Embryonic facial prominence (tissue), 1 donor: ENCODE measurements around the gene SMAD4.
"Not testable (repeated sequence)": the region's sequence is repeated elsewhere in the genome, so short reads cannot be mapped to it uniquely, and the experiment has no call there.

Experiments used
- DNase-seq: peaks from one replicate; pipeline ENCODE4 v3.0.0-alpha.2; 2016; ENCODE audit errors: extremely low spot score

Gene SMAD4

DNA sequence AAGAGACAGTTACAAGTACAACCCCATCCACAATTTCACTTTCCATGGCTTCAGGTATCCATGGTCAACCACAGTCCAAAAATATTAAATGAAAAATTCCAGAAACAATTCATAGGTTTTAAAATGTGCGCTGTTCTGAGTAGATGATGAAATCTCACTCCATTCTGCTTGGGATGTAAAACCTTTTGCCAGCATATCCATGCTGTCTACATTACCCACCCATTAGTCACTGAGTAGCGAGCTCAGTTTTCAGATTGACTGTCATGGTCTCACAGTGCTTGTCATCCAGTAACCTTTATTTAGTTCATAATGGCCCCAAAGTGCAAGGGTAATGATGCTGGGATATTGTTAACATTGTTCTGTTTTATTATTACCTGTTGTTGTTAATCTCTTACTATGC is 40.5 kb downstream of the SMAD4 start:
- DNase-seq: no peak

DNA sequence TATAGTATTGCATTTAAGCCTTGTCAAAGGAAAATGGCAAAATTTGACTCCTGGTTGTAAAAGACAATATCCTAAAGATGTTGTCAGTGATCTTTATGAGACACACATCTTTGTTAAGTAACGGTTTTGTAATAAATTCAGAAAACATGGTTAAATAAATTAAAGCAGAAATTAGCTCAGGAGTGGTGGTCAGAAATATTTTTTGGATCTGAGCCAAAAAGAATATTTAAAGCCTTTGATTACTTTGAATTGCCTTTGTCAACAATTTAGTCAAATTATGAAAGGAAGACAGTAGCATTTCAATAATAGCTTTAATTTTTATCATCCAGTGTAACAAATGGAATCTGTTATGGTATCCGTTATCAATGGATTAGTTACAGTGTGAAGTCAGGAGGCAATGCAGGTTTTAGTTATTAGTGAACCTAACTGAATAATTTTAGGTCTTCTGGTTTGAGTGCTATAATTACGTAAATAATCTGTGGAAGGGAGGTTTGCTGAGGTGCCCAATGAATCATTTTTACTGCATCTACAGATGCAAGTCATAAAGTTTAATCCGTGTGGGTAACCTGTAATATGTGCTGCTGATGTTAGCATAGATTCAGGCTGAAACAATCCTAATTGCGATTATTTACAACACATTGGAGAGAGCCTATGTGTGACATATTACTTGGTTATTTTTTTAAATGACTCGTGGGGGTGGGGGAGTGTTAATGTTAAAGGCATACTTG is 42.7 kb downstream of the SMAD4 start:
- no peak for DNase-seq

DNA sequence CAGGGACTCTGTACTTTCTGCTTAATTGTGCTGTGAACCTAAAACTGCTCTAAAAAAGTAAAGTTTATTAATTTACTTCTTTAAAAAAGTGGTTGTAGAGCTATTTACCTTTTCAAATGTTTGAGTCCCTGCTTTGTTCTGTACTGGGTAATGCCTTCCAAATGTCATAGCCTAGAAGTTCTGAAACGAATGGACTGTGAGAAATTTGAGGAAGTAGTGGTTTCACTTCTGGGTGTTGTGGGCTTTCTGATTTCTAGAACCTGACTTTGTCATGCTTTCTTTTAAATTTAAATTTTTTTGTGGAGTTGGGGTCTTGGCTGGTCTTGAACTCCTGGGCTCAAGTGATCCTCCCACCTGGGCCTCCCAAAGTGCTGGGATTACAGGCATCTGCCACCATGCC is 44.6 kb downstream of the SMAD4 start:
- no peak for DNase-seq

DNA sequence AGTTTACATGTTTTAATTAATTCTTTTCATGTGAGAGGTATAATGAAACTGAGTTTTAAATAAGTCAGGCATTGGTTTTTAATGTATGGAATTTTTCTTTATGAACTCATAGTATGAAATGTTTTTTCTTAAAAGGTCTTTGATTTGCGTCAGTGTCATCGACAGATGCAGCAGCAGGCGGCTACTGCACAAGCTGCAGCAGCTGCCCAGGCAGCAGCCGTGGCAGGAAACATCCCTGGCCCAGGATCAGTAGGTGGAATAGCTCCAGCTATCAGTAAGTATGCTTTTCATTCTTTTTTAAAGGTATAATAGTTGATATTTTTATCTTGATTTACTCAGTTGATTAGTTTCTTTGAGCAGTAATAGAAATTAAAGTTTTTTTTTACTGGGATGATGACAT is 46.5 kb downstream of the SMAD4 start:
- no peak for DNase-seq

DNA sequence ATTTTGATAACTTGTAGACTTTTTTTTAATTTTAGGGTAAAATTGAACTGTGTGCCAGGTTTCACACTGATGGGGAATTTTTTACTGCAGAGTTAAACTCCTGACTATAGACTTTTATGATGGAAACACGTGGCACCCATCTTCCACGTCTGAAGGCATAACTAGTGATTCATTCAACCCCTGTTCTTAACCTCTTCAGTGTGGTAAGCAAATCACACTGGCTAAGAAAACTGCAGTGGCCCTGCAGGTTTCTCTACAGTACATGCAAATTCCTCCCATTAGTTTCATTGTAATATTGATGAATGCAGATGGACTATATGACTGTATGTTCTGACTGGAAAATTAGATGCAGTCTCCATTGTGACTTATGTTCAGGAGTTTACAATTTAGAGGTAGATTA is 47.2 kb downstream of the SMAD4 start:
- DNase-seq: no peak

DNA sequence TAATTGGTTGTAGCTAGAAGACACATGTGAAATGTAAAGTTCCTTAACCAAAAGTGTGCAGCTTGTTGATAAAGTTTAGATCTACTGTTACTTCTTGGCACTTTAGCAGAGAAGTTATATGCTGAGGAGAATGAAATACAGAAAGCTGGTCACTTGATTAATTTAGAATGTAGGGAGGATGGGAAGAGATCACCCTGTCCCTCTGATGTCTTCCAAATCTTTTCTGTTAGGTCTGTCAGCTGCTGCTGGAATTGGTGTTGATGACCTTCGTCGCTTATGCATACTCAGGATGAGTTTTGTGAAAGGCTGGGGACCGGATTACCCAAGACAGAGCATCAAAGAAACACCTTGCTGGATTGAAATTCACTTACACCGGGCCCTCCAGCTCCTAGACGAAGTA is 48.0 kb downstream of the SMAD4 start:
- no peak for DNase-seq

DNA sequence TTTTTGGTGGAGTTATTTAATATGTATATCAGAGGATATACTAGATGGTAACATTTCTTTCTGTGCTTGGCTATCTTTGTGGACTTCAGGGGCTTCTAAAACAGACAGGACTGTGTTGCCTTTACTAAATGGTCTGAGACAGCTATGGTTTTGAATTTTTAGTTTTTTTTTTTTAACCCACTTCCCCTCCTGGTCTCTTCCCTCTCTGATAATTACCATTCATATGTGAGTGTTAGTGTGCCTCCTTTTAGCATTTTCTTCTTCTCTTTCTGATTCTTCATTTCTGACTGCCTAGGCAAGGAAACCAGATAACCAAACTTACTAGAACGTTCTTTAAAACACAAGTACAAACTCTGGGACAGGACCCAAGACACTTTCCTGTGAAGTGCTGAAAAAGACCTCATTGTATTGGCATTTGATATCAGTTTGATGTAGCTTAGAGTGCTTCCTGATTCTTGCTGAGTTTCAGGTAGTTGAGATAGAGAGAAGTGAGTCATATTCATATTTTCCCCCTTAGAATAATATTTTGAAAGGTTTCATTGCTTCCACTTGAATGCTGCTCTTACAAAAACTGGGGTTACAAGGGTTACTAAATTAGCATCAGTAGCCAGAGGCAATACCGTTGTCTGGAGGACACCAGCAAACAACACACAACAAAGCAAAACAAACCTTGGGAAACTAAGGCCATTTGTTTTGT is 52.7 kb downstream of the SMAD4 start:
- DNase-seq: no peak

DNA sequence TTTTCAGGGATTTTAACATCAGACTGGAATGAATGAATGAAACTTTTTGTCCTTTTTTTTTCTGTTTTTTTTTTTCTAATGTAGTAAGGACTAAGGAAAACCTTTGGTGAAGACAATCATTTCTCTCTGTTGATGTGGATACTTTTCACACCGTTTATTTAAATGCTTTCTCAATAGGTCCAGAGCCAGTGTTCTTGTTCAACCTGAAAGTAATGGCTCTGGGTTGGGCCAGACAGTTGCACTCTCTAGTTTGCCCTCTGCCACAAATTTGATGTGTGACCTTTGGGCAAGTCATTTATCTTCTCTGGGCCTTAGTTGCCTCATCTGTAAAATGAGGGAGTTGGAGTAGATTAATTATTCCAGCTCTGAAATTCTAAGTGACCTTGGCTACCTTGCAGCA is 53.4 kb downstream of the SMAD4 start:
- no peak for DNase-seq

DNA sequence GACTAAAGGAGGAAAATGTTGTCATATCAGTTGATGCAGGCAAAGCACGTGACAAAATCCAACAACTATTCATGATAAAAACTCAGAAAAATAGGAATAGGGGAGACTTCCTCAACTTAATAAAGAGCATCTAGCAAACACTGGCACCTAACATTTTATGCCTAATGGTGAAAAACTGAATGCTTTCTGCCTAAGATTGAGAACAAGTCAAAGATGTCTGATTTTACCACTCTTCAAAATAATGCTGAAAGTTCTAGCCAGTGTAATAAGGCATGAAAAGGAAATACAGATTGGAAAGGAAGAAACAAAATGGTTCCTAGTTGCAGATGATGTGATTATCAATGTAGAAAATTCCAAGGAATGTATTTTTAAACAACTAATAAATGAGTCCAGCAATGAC is 58.4 kb downstream of the SMAD4 start:
- no peak for DNase-seq

DNA sequence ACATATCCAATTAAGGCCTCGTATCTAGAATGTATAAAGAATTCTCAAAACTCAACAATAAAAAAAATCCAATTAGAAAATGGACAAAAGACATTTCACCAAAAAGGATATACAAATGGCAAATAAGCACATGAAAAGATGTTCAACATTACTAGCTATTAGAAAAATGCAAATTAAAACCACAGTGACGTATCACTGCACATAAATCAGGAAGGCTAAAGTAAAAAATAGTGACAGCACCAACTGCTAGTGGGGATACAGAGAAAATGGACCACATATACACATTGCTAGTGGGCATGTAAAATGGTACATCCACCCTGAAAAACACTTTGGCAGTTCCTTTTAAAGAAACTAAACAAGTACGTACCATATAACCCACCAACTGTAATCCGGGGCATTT is 59.7 kb downstream of the SMAD4 start:
- no peak for DNase-seq

DNA sequence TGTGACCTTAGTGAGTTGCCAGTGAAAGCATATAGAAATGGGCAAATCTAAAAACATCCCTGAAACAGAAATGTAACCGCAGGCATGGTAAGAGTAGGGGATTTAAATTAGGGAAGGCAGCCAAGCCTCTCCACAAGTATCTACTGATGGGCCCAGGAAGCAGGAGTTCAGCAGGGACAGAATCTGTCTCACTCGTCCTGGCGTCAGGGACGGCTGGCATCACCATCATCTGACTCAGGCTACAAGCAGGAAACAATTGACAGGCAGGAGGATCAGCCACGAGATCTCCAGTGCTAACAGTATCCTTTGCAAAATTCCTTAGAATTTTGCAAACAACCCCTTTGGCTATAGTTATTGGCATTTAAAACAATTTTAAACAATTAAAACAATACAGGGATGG is 61.3 kb downstream of the SMAD4 start:
- DNase-seq: no peak

DNA sequence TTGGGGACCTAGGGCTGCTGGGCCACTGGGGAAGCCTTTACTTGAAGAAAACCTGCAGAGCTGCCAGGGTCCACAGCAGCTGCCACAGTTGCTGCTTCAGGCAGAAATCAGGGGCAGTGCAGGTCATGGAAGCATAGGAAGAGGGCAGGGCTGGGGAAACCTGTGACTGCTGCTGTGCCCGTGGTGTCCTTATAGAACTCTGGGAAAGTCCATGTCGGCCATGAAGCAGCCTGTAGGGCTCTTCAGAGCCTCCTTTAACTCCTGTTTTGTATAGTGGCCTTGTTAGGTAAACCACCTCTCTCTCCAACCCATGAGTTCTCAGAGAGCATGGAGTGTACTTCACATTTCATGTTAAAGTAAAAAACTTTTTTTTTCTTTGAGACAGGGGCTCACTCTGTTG is 62.1 kb downstream of the SMAD4 start:
- DNase-seq: no peak

DNA sequence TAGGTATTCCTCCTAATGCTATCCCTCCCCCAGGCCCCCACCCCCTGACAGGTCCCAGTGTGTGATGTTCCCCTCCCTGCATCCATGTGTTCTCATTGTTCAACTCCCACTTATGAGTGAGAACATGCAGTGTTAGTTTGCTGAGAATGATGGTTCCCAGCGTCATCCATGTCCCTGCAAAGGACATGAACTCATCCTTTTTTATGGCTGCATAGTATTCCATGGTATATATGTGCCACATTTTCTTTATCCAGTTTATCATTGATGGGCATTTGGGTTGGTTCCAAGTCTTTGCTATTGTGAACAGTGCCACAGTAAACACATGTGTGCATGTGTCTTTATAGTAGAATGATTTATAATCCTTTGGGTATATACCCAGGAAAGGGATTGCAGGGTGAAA is 63.0 kb downstream of the SMAD4 start:
- DNase-seq: not testable (repeated sequence)

DNA sequence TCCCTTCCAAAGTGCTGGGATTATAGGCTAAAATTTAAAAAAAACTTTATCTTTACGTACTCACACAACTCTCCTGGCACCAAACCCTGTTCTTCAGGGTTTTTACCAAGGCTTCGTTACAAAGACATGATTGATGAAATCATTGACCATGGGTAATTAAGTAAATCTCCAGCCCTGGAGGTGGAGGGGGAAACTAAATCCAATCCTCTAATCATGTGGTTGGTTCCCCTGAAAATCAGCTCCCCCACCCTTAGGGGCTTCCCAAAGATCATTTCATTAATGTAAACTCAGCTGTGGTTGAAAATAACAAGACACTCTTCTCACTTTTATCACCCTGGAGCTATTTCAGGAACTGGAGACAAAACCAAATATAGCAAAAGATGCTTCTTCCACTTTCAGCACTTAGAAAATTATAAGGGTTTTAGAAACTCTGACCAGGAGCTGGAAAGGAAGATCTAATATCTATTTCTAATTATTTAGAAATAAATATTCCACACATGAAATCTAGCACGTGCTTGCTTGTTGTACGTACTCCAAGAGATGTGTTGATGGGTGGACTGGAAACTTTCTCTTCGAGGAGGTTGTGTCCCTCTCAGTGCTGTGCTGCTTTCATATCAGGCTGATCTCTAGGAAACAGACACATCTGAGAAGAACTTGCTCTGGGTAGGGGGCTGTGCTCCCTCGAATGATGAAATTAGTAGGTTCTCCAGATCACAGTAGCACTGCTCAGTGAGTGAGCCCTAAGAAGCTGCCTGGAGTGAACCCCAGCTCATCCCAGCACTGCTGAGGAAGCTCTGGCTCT is 67.2 kb downstream of the SMAD4 start:
- no peak for DNase-seq

DNA sequence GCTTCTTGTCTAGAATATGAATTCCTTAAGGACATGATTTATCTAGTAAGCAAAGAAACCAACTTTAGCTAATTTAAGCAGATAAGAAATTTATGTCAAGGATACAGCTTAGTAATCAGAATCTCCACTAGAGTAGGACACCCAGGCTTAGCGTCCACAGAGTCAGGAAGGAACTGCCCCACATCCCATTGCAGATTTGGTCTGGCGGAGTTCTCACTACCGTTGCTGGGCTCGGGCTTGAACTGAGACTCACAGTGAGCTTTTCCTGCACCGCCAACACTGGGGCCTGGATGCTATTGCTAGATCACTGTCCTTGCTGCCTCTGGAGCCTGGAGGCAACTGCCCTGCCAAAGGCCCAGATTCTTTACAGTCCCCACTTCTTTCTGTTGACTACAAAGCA is 68.1 kb downstream of the SMAD4 start:
- no peak for DNase-seq

DNA sequence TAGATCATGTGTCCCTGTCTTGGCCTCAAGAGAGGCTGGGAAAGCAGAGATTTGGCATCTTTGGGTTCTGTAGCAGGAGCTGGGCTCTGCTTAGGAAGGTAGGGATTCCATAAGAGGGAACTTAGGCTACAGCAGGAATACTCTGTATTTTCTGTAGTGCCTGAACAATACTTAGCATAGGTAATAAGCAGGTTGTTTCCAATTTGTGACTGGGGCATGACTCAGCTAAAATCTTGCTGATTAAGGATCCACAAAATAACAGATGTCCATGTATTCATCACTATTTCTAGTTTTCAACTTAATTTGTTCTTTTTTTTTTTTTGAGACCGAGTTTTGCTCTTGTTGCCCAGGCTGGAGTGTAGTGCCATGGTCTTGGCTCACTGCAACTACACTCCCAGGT is 68.5 kb downstream of the SMAD4 start:
- no peak for DNase-seq

DNA sequence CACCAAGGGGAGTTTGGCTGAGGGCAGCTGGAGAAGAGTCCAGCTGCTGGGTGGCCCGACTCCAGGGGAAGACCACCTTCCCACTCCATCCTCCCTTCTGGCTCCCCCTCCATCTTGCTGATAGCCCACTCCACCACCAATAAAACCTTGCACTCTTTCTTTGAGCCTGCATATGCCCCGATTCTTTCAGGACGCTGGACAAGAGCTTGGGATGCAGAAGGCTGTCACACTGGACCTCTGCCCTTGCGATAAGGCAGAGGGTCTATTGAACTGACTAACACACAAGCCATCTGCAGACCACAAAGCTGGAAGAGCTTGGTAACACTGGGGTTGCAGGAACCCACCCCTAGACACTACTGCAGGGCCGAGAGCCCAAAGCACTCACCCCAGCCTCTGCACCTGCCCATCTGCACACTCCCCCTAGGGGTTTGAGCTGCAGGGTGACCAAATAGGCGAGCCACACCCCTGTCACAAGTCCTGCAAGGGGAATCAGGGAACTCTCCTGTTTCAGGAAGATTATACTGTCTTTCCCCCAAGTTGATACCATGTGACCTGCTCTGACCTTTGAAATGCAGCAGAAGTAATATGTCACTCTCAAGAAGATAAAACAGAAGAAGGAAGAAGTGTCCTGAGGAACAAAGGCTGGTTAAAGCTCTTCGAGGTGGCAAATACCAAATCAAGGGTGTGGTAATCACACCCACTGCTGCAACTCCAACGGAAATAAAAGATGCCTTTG is 70.5 kb downstream of the SMAD4 start:
- DNase-seq: no peak

DNA sequence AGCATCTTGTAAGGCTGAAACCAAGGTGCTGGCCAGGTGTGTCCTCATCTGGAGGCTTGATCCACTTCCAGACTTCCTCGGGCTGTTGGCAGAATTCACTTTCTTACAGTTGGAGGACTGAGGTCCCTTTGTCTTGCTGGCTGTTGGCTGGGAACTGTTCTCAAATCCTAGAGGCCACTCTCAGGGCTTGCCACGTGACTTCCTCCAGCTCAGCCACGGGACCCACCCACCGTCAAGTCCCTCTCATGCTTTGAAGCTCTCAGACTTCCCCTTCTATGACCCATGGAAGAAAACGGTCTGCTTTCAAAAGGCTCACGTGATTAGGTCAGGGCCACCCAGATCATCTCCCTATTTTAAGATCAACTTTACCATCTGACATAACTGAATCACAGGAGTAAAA is 77.1 kb downstream of the SMAD4 start:
- DNase-seq: no peak

DNA sequence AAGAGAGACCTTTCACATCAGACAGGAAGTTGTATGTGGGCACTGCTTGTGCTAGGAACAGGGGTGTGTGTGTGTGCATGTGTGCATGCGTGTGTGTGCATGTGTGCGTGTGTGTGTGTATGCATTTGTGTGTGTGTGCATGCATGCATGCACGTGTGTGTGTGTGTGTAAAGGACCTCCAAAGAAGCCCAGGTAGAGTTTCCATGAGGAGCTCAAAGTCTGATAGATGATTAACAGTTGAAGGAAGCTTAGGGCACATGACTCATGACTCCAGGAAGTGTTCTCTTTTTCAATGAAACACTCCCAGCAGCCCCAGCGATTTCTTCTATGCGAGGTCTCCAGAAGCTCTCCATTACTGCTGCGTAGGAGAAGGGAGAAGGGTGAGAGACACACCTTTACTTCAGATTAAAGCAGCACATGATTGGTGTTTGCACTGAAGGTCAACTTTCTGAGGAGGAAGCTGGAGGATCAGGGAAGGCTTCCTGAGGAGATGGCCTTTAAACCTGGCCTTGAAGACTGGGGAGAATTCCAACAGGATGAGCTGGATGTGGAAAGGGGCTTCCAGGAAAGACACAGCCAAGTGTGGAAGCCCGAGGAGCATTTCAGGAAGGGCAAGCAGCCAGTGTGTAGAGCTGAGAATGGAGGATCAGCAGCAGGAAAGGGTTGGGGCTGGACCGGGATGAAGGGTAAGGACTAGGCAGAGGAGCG is 77.7 kb downstream of the SMAD4 start:
- DNase-seq: no peak

DNA sequence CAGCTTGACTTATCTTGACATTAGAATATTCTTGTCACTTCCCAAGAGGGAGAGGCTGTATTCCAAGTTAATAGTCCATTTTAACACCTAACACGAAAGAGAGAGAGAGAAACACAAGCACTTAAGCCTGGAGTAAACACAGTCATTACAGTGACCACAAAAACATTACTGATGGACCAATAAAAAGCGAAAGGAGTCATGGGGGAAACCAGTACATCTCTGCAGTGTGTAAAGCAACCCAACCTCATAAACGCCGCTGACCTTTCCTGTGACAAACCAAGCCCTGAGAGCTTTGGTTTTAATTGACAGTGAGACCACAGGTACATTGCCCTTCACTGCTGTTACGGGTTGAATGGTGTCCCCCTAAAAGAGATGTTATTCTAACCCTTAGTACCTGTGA is 78.3 kb downstream of the SMAD4 start:
- DNase-seq: no peak

DNA sequence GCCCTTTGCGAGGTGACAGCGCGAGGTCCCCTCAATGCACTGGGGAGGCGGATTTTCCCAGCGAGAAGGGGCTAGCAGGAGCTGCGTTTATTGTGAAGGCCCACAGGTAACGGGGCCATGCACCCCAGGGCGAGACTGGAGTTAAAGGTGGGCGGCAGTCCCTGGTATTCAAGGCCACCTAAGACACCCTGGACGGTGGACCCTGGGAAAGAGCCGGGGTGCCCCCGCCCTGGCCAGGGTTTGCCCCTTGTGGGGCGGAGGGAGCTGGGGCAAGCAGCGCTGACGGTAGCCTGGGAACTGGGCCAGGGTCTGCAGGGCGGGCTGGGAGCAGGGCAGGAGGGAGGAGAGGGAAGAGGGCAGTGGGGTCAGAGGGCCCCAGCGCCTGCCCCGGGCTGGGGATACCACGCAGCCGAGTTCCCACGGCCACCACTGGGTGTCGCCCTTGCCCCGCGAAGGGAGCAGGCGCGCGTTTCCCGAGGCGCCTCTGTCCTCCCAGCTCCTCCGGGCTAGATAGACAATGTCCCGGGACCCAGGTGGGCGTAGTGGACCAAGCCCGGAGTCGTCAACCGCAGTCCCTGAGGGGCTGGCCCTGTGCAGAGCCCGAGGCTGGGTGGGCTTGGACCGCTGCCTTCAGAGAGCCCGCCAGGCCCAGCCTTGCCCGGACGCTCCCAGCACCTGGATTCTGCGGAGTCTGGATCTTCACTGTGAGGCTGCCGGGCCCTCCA is 80.2 kb downstream of the SMAD4 start:
- no peak for DNase-seq
